Choroid plexus epithelial cell (primary cell): Measurements from ENCODE around the gene NRSN1.

Experiments used
- DNase-seq: peaks from one replicate; pipeline ENCODE4 v3.0.0-alpha.2; 2010; ENCODE audit warnings: low read depth
- H3K4me3 ChIP-seq: 2 replicates; pipeline ENCODE4 v1.5.1; 2011; ENCODE audit warnings: low read depth, mild to moderate bottlenecking, control low read depth, low read length, moderate library complexity
- CTCF ChIP-seq: conservative IDR thresholded peaks from 2 replicates; pipeline ENCODE4 v1.5.1; 2011; ENCODE audit warnings: low read depth, mild to moderate bottlenecking, control low read depth, inconsistent platforms, low read length, moderate library complexity

Gene NRSN1

GRCh38 chr6:24110417-24110816 lies 15.6 kb upstream of the NRSN1 start:
- H3K4me3 ChIP-seq, result no peak overlapping the region
- no peak for DNase-seq
- no peak for TF ChIP-seq CTCF

- no peak overlapping the region for H3K4me3 ChIP-seq
- TF ChIP-seq CTCF, result no peak
These were observed 12.1 kb upstream of the NRSN1 start for GRCh38 chr6:24113891-24114290.

GRCh38 chr6:24117021-24117420 lies 9.0 kb upstream of the NRSN1 start:
- no peak for DNase-seq
- H3K4me3 ChIP-seq, result no peak overlapping the region
- no peak for TF ChIP-seq CTCF

More at GRCh38 chr6:24113891-24114290, 12.1 kb upstream of the NRSN1 start:
- DNase-seq, result no peak

- DNase-seq, result no peak
- no peak overlapping the region for H3K4me3 ChIP-seq
- no peak for TF ChIP-seq CTCF
These were observed 3.9 kb upstream of the NRSN1 start for GRCh38 chr6:24122139-24122538.

- H3K4me3 ChIP-seq, result no peak overlapping the region
- DNase-seq, result peak; percentile 78
- TF ChIP-seq CTCF, result no peak
These were observed 674 bp downstream of the NRSN1 start for GRCh38 chr6:24126586-24127192.

GRCh38 chr6:24127316-24127715 lies 1.3 kb downstream of the NRSN1 start:
- TF ChIP-seq CTCF, result no peak
- no peak overlapping the region for H3K4me3 ChIP-seq
- DNase-seq, result no peak

GRCh38 chr6:24131751-24132150 lies 5.7 kb downstream of the NRSN1 start:
- TF ChIP-seq CTCF, result no peak
- H3K4me3 ChIP-seq, result no peak overlapping the region
- DNase-seq, result no peak
